Prostate gland (tissue), 2 donors: ENCODE measurements around the gene SPATA31E1.

Source experiments
- POLR2A ChIP-seq: fragments of 450-650 bp; IDR thresholded peaks from one replicate; pipeline ENCODE4 v1.6.1; 2016; ENCODE audit warnings: antibody characterized with exemption, mild to moderate bottlenecking
- POLR2AphosphoS5 ChIP-seq: sonication (generic); formaldehyde crosslinking; IDR thresholded peaks from one replicate; pipeline ENCODE4 v1.6.1; 2017; ENCODE audit warnings: antibody characterized with exemption
- TF ChIP-seq, protein P1 (sequence below), 4 experiments: fragments of 200-600 bp in 2 of 4; fragments of 450-650 bp in 2 of 4; sonication (generic) in 2 of 4; IDR thresholded peaks; 1 replicate in 3 of 4; 2 replicates in 1 of 4; pipeline ENCODE4 v1.5.1; 2016 to 2019; ENCODE audit warnings: antibody characterized with exemption in 4 of 4, mild to moderate bottlenecking in 2 of 4, moderate library complexity in 2 of 4

DNA sequence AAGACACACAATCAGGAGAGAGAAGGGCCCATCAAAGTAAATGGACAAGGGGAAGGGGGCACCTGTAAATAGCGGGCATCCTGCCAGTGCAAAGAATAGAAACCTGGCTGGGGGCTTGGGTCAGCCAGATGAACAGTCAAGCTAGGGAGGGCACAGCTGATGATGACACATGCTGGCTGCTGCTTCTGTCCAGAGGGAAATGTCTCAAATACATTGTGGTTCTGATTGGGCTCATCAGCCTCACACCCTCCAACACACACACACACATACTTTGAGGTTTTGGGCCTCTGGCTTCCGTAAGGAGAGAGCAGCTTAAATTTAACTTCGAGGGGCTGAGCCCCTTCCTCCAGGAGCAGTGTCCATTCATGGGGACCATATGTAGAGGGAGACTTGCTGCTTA is 27.6 kb upstream of the SPATA31E1 start:
- TF ChIP-seq, protein P1, sequence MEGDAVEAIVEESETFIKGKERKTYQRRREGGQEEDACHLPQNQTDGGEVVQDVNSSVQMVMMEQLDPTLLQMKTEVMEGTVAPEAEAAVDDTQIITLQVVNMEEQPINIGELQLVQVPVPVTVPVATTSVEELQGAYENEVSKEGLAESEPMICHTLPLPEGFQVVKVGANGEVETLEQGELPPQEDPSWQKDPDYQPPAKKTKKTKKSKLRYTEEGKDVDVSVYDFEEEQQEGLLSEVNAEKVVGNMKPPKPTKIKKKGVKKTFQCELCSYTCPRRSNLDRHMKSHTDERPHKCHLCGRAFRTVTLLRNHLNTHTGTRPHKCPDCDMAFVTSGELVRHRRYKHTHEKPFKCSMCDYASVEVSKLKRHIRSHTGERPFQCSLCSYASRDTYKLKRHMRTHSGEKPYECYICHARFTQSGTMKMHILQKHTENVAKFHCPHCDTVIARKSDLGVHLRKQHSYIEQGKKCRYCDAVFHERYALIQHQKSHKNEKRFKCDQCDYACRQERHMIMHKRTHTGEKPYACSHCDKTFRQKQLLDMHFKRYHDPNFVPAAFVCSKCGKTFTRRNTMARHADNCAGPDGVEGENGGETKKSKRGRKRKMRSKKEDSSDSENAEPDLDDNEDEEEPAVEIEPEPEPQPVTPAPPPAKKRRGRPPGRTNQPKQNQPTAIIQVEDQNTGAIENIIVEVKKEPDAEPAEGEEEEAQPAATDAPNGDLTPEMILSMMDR (IDR thresholded peaks at IDR 0.05) = no peak
- TF ChIP-seq POLR2A = no peak
- no peak for TF ChIP-seq POLR2AphosphoS5
